ENCODE data around the gene ZBTB7C.

The ZBTB7C gene

DNA sequence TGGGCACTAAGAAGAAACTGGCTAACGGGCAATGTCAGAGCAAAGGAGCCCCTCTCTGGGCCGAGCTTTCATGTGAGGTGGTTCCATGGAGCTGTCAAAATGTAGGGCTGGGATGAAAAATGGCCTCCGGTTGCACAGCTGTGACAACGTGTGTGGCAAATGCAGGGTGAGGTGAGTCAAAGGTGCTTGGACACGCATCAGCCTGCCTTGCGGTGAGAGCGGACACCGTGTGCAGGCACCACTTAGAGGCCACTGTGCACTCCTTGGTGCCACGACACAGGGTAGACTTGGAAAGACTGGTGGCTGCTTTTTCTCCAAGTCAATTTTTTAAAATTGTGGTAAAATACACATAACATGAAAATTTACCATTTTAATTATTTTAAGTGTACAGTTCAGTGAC, 195.4 kb downstream of the ZBTB7C start:
- no peak for DNase-seq

DNA sequence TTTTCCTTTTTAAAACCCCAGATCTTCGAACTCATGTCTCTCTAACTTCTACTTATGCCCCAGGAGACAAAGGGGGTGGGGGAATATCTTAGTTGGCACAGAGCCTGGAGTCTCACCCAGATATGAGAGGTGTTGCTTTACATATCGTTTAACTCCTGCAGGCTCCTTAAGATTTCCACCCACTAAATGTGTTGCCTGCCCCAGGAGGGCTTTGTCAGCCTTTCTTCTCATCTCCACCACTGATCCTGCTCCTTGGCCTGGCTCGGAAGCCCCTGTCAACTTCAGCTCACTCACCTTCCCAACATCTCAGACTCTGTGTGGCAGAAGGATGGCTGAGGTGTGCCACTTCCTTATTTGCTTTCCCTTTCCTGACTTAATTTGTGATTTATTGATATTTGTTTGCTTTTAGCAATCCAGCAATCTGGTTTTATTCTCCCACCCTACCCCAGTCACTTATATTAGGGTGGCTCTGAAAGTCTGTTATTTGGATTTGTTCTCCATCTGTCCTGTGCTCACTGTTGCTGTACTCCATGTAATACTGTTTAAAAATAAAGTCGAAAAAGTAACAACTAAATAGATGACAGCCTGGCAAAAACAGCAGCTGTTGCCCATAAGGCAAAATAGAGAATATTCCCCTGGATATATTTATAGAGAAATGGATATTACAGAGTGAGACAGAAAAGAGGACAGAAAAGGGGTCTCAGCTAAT, 200.6 kb downstream of the ZBTB7C start:
- DNase-seq: no peak

DNA sequence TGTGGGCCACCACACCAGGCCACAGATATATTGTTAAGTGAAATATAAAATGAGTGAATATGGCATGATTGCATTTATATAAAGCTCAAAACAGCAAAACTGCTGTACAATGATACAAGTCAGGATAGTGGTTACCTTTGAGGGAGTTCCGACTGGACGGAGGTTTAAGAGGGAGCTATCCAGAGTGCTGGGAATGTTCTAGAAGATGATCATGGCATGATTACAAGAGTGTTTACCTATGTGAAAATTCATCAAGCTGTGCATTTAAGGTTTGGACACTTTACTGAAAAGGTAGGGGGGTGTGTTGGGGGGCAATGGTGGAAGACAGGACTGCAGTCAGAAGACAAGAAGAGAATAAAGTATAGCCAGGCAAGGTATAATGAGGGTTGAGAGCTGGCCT, 201.4 kb downstream of the ZBTB7C start:
- no peak for DNase-seq

DNA sequence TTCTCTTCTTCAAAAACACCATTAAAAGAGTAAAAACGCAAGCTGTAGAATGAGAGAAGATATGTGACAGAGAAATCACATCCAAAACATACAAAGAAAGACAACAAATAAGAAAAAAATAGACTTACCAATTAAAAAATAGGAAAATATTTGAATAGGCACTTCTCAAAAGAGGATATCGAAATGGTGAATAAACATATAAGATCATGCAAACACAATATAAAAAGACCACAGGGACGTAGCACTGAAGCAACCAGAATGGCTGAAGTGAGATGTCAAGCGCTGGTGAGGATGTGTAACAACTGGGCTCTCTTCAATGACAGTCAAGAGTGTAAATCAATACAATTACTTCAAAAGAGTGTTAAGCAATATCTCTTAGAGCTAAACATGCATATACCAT, 202.3 kb downstream of the ZBTB7C start:
- no peak for DNase-seq

DNA sequence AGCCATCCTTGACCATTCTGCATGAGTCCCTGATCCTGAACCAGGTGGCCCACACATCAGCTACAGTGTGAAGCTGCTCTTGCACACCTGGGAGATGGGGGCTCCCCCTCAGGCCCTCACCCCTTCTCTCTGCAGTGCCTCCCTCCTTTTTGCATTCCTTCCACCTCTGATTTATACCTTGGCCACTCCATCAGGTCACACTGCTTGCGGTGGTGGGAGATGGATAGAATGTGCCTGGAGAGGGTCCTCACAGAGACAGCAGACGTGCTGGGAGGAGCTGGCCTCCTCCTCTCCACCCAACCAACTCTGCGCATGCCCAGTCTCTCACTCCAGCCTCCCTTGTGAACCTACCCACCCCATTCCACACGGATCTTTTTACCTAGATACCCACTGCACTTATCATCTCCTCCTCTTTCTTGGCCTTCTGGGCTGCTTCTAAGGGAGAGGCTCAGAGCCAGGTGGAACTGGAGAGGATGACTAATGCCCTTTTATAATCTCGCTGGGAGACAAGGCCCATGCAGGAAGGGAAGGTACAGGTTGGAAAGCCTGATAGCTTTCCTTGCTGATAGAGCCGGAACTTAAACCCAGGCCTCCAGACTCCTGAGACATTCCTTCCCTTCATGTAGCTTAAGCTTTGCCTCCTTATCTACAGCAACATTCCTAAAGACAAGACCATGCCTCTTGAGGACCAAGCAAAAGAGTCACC, 205.1 kb downstream of the ZBTB7C start:
- no peak for DNase-seq

DNA sequence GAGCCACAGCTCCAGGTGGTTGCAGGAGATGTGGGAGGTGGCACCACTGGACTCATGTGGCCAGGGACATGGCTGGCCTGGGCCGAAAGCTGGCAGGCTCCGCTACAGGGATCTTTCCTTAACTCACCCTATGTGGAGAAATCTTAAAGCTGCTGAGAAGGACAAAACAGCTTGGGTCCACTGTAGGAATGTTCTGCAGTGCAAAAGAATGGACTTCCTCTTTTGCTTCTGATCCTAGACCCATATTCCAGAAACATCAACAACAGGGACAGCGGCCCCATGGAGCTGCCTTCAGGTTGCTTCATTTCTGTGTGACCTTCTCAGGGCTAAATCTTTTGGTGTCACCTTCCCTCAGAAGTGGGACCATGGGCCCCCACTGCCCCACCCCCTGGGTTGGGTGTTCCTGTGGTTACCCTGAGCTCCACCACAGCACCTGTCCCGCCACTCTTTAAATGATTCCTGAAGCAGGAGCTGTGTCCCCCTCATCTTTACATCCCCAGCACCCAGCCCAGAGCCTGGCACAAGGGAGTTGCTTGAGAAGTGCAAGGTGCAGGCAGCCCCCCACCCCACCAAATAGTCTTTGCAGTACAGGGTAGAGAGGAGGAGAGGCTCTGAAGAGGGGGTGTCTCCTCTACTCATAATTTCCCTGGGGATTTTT, 205.8 kb downstream of the ZBTB7C start:
- no peak for DNase-seq

DNA sequence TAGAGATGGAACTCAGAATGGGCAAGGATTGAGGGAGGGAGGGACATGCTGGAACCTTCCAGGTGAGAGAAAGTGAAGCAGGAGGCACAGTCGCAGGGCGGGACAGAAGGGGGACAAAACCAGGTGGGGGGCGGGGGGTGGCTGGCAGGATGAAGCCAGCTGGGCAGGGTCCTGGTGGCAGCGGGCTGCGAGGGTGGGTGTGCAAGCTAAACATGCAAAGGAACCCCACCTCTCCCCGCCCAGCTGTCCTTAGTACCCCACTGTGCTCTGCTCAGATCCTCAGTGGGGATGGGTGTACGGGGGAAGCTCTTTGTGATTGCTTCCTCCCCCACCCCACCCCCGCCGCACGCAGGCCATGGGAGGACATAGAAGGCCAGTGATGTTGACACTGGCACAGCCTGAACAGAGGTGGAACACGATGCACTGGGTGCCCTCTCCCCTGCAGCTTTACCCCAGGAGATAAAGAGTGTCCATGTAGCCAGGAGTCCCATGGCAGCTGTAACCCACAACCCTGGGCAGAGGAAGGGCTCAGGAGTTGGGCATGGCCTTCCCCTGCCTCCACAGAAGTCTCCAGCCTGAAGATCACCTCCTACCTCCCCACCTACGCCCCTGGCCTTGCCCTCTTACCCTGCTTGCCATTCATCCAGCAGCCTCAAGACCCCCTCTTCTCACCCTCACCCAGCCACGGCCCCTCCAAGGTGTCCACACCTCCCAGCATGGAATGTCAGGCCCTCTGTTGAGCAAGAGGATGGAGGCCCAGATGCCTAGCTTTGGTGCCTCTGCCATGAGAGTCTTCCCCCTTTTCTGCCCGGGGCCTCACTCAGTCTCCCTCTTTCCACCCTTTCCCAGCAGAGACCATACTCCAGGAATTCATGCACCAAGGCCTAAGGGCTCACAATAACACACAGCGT, 206.6 kb downstream of the ZBTB7C start:
- no peak for DNase-seq

DNA sequence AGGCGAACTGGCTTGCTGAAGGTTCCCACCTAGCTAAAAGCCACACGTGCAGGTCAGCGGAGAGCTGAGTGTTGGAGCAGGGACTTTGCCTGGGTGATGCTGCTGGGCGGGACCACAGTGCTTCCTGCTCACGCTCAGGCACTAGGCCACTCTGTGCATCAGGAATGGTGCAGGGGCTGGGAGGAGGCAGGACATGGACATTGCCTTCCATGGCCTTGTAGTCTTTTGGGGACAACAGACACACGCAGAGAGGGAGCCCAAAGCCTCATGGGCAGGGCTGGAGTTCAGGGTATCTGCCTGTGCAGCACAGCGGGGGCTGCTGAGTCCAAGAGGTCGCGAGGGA, 207.2 kb downstream of the ZBTB7C start:
- no peak for DNase-seq

DNA sequence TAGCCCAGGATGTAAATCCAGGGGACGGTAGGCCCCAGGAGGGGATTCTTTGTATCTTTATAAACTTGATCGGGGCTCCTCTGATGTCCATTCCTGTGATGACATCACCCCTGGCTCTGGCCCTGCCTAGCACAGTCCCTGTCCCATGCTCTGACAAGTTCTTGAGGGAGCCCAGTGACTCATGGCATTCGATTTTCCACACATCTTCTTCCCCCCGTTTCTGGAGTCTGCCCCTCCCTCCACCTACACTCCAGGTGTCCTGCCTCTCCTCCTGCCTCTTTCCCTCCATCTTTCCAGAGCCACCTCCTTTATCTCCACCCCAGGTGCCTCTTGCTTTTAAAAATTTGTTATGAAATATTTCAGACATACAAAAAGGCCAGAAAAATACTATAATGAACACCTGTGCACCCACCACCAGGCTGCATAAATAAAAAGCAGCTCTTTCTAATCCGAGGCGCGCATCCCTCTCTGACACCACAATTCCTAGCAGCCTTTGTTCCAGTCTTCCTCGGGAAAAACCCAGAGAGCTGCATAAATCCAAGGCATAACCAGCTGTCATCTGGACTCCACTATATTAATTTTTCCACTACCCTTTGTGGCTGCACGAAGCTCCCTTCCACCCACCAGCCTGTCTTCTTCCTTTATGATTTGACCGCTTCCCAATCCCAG, 207.7 kb downstream of the ZBTB7C start:
- no peak for DNase-seq

DNA sequence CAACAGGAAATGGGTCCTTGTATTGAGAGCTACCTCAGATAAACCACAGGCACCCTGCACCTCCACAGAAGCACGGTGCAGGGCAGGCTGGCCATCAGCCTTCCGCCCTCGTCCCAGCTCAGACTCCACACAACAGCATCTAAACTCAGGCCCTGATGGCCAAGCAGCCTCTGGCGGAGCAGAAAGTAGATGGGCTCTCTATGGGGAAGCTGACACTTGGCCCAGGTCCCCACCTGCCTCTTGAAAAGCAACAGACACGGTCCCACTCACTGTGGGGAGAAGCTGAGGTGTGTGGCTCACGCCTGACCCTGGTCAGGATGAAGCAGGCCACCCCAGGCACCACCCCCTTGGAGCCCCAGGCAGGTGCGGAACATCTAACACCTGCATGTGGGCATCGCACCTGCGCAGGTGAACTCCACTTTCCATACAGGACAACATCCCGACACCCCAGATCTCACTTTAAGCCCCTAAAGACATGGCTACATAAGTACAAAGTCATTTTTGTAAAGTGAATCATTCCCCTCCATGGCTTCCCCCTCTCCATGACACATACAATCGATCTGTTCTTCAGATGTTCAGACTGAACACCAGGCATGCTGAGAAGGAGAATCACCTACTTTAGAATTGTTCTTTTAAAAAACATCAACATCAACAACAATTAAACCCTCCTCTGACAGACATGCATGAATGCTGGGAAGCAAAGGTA, 208.4 kb downstream of the ZBTB7C start:
- no peak for DNase-seq

DNA sequence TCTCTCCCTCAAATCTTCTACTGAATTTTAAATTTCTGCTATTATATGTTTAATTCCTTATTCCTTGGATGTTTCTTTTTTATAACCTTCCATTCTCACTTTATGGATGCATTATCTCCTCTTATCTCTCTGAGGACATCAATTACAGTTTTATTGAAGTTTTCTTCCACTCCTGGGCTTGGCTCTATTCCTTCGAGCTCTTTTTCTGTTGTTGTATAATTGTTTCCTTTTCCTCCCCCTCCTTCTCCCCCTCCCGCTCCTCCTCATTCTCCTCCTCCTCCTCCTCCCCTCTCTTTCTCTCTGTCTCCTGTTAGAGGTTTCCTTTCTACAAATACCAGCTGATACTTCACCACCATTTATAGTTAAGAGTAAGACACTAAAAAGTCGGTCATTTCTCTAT, 209.8 kb downstream of the ZBTB7C start:
- no peak for DNase-seq

DNA sequence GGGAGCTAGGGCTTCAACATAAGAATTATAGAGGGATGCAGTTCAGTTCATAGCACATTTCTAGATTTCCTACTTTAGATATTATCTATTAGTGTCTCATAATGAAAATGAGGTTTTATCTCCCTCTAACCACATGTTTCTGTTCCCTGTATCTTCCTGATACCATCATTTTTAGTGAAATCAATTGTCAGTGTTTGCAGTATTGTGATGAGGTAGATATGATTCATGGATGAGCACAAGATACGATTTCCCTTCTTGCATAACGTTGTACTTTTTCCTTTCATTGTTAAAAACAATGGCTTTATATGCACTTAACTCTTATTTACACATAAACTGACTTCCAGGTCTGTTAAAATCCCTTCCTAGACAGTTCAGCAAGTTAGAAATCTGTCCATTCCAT, 211.4 kb downstream of the ZBTB7C start:
- DNase-seq: no peak

DNA sequence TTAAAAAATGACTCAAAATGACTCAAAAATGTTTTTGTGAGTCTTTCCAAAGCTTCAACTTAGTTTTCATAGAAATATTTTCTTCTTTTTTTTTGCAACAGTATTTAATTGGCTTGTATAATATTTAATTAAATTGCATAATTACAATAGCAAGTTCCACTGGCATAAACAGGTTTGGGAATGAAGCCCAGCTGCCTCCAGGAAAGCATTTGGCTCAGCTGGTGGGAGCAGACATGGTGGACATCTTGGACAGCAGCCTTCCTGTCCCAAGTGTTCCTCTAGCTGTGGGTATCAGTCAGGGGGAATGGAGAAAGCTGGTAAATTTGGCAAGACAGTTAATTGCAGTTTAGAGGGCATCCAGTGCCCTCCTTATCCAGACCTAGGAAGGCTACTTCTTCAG, 213.4 kb downstream of the ZBTB7C start:
- DNase-seq: no peak

DNA sequence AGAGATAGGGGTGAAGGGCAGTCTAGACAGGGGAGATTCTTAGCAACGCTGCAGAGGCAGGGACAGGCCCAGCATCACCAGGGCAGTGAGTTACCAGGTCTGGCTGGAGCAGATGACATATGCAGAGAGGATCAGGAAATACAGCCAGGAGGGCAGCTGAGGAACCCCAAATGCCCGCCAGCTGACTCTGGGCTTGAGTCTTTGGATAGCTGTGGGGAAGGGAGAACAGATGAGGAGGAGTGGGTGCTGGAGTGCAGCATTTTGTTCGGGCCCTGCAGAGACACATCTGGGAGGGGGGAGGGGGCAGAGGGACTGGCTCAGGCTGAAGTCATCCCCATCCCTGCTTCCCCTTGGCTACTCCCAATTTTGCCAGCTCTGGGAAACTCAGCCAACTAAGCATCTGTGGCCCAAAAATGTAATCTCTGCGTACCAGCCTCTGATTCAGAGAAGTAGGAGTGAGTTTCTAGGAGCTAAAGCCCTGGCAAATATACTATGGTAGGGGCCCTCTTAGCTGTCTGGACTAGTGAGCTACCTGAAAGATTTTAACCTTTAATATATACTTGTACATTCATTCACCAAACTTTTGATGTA, 214.5 kb downstream of the ZBTB7C start:
- no peak for DNase-seq

DNA sequence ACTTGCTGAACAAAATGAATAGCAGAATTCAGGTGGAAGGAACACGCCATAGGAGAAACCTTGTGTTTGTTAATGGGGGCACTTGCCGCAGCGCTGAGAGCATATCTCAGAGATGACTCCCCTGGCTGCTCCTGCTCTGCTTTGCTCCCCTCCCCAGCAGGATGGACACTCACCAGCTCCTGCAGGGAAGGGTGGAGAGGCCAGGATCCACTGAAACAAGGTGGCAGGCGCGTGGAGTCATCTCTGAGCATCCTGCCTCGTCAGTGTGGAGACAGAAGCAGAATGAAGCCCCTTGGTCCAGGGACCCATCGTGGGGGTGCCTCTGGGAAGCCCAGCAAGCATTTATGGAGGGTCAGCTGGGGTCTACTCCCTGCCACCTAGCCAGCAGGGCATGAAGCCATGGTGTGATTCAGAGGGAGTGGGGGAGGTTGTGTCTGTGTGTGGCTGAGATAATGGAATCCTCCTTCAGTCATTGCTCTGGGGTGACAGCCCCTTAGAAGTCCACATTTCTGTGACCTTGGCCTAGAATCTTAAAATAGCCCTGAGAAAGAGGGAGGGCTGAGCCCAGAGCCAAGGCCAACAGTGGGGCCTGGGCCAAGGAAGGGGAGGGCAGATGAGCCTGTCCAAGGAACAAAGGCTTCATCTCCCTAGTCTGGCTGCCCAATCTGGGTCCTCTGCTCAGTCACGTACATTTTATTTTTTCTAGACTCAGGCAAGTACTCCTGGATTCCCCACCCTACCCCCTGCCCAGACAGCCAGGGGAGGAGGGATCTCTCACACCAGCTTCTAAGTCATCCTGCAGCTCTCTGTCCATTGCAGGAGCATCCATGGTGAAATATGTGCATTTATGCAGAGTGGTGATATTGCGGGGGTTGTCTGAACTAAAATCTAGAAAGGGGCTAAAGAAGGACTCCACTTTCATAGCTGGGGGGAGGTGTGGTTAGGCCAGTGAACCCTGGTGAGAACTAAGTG, 215.4 kb downstream of the ZBTB7C start:
- DNase-seq: peak in 1 of 14 donors; percentile 15

DNA sequence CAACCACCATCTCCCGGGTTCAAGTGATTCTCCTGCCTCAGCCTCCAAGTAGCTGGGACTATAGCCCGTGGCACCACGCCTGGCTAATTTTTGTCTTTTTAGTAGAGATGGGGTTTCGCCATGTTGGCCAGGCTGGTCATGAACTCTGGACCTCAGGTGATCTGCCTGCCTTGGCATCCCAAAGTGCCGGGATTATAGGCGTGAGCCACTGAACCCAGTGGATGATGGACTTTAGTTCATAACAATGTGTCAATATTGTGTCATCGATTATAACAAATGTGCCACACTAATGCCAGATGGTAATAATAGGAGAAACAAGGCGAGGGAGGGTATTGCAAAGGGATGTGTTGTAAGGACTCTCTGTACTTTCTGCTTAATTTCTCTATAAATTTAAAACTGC, 216.6 kb downstream of the ZBTB7C start:
- DNase-seq: no peak

DNA sequence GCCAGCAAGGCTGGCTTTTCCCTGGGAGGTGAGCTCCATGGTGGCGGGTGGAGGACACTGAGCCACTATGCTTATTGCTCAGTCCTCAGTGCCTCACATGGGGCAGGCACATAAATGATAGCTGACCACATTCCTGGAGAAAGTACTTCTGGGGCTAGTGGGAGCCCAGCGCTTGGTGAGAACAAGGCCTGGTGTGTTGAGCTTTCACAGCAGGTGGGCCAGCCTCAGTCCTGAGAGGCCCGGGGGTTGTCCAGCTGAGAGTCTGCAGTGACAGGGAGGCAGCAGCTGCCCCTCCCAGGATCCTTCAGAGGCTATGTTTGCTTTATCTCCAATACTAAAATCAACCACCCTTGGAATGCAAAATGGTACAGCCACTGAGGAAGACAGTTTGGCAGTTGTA, 217.7 kb downstream of the ZBTB7C start:
- DNase-seq: no peak

DNA sequence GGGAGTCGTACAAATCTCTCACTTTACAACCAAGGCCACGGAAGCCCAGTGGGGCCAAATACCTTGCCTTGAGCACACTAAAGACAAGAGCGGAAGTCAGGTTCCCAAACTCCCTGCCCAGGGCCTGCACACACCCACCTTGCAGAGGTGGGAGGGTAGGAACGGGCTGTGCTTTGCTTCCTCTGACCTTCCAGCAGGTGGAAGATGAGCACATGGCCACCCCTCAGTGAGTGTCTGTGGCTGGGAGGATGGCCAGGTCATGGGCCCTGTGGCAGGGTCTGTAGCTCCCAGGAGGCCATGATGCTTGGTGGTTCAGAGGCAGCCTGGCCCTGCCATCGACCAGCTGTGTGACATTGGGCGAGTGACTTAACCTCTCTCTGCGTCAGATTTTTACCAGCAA, 218.2 kb downstream of the ZBTB7C start:
- no peak for DNase-seq

DNA sequence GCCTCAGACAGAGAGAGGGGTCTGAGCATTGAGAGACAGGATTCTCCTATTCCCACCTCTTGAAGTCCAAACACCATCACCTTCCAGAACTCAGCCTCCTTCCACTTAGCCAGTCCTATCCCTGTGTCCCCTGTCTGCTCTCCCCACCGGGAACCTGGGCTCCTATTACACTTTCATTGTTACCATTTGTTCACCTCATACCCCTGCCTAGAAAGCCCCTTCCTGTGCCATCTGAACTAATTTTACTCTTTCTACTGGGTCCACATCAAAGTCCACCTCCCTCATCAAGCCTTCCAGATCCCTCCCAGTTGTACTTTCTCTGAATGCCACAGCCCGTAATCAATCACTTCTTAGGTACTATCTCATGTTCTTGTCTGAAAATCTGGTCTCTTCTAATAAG, 220.6 kb downstream of the ZBTB7C start:
- no peak for DNase-seq

DNA sequence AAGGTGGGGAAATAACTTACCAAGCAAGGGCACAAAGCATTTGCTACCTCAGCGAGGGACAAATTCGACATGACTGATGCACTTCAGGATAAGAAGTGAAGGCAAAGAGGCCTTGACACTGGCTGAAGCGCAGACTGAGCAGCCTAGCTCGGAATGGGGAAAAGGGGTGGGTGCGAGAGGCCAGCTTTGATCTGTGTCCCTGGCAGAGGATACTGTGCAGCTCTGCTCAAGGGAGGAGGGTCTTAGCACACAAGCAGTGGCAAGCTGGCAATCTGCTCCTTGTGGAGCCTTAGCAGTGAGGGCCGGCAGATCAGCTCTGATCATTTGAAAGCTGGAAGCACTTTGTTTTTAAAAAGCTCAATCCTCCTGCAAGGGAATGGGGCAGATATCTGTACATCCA, 222.3 kb downstream of the ZBTB7C start:
- DNase-seq: no peak
